IMR-90 (cell line): ENCODE measurements around the gene SSH2. TPM values are rescaled to one million over a fixed set of nuclear protein-coding genes. Genes with fewer than 3 reads are reported as not detected.

Source experiments
- ATAC-seq: fragments of 200-7000 bp; cut with Tn5 transposase; 2 replicates; pipeline ENCODE4 v1.9.1; 2020; ENCODE audit warnings: low read depth, mild to moderate bottlenecking, moderate library complexity
- BruUV-seq: library from RNA; stranded (reverse); fragments of 400-500 nt; replicated peaks from 2 replicates; lab custom pipeline; 2021; lab: Mats Ljungman, UMichigan
- CTCF ChIA-PET: fragments of 300-600 bp; formaldehyde crosslinking; extraction: SDS; loops from one replicate; lab custom pipeline; 2021; ENCODE audit warnings: antibody characterized with exemption; lab: Yijun Ruan, JAX
- POLR2A ChIA-PET: fragments of 300-600 bp; sonication (Branson Sonifier 250); formaldehyde crosslinking; loops from one replicate; lab custom pipeline; 2022; ENCODE audit warnings: antibody characterized with exemption; ENCODE audit not compliant: unreplicated experiment; lab: Charles Lee
- DNase-seq: peaks from one replicate; pipeline ENCODE4 v3.0.0; 2013
- H2AFZ ChIP-seq: replicated peaks from 2 replicates; pipeline ENCODE3; 2013; ENCODE audit warnings: low read length, mild to moderate bottlenecking; ENCODE audit not compliant: poor library complexity
- H2AK5ac ChIP-seq: 2 replicates; pipeline ENCODE4 v1.6.1; 2013; ENCODE audit warnings: low read depth, low read length, inconsistent platforms
- H2AK9ac ChIP-seq: replicated peaks from 2 replicates; pipeline ENCODE3; 2013; ENCODE audit warnings: mild to moderate bottlenecking, low read depth, low read length, moderate library complexity; ENCODE audit not compliant: poor library complexity
- H2BK120ac ChIP-seq: 2 replicates; pipeline ENCODE4 v1.6.1; 2013; ENCODE audit warnings: low read depth, low read length, inconsistent platforms
- H2BK15ac ChIP-seq: 3 replicates; pipeline ENCODE4 v1.6.1; 2013; ENCODE audit warnings: low read depth, low read length, inconsistent platforms
- H2BK20ac ChIP-seq: 2 replicates; pipeline ENCODE4 v1.6.1; 2013; ENCODE audit warnings: low read depth, mild to moderate bottlenecking, inconsistent platforms, low read length, moderate library complexity
- H2BK5ac ChIP-seq: 2 replicates; pipeline ENCODE4 v1.6.1; 2013; ENCODE audit warnings: mild to moderate bottlenecking, low read depth, low read length, inconsistent platforms; ENCODE audit not compliant: poor library complexity, severe bottlenecking
- H3K14ac ChIP-seq: replicated peaks from 2 replicates; pipeline ENCODE4 v1.6.1; 2013; ENCODE audit warnings: low read depth, low read length, inconsistent platforms
- H3K18ac ChIP-seq: 2 replicates; pipeline ENCODE4 v1.6.1; 2013; ENCODE audit warnings: low read depth, low read length, control low read depth
- H3K23ac ChIP-seq: 2 replicates; pipeline ENCODE4 v1.6.1; 2013; ENCODE audit warnings: low read depth, low read length, inconsistent platforms
- H3K27ac ChIP-seq: 2 replicates; pipeline ENCODE4 v1.5.1; 2013; ENCODE audit warnings: mild to moderate bottlenecking, control low read depth, low read length; ENCODE audit not compliant: insufficient read depth
- H3K27me3 ChIP-seq: 2 replicates; pipeline ENCODE4 v1.6.1; 2013; ENCODE audit warnings: low read length; ENCODE audit not compliant: control insufficient read depth, insufficient read depth
- H3K36me3 ChIP-seq: 2 replicates; pipeline ENCODE4 v1.6.1; 2013; ENCODE audit warnings: low read length, mixed read lengths; ENCODE audit not compliant: control insufficient read depth, insufficient read depth
- H3K4ac ChIP-seq: 2 replicates; pipeline ENCODE4 v1.6.1; 2013; ENCODE audit warnings: low read depth, low read length, inconsistent platforms
- H3K4me1 ChIP-seq: 2 replicates; pipeline ENCODE4 v1.6.1; 2013; ENCODE audit warnings: low read length, mixed read lengths; ENCODE audit not compliant: control insufficient read depth, insufficient read depth
- H3K4me2 ChIP-seq: 2 replicates; pipeline ENCODE4 v1.6.1; 2013; ENCODE audit warnings: low read depth, mild to moderate bottlenecking, control low read depth, low read length, moderate library complexity
- H3K4me3 ChIP-seq: 2 replicates; pipeline ENCODE4 v1.5.1; 2013; ENCODE audit warnings: low read depth, mild to moderate bottlenecking, control low read depth, low read length, moderate library complexity; ENCODE audit not compliant: insufficient read depth
- H3K56ac ChIP-seq: 2 replicates; pipeline ENCODE4 v1.6.1; 2013; ENCODE audit warnings: low read length, inconsistent platforms; ENCODE audit not compliant: insufficient read depth; ENCODE audit errors: extremely low read depth
- H3K79me1 ChIP-seq, 2 experiments: 2 replicates each; pipeline ENCODE4 v1.6.1; 2013; ENCODE audit warnings: low read length in 2 of 2, inconsistent platforms in 1 of 2, low read depth in 1 of 2
- H3K9ac ChIP-seq: 2 replicates; pipeline ENCODE4 v1.6.1; 2013; ENCODE audit warnings: low read depth, low read length, control low read depth
- H3K9me1 ChIP-seq: 2 replicates; pipeline ENCODE4 v1.6.1; 2013; ENCODE audit warnings: low read length, inconsistent platforms; ENCODE audit not compliant: insufficient read depth
- H3K9me3 ChIP-seq: 2 replicates; pipeline ENCODE4 v1.6.1; 2013; ENCODE audit warnings: low read length; ENCODE audit not compliant: control insufficient read depth, insufficient read depth
- H4K20me1 ChIP-seq: 2 replicates; pipeline ENCODE4 v1.6.1; 2013; ENCODE audit warnings: low read length, inconsistent platforms; ENCODE audit not compliant: insufficient read depth
- H4K5ac ChIP-seq: 2 replicates; pipeline ENCODE4 v1.6.1; 2013; ENCODE audit warnings: mild to moderate bottlenecking, low read depth, low read length, control low read depth
- H4K8ac ChIP-seq, 2 experiments: 2 replicates each; pipeline ENCODE4 v1.6.1; 2013; ENCODE audit warnings: low read depth in 2 of 2, low read length in 2 of 2, control low read depth in 1 of 2, inconsistent platforms in 1 of 2
- H4K91ac ChIP-seq: 2 replicates; pipeline ENCODE4 v1.6.1; 2013; ENCODE audit warnings: low read depth, low read length, inconsistent platforms; ENCODE audit not compliant: insufficient read depth
- BHLHE40 ChIP-seq: fragments of 150-350 bp; IDR thresholded peaks from 2 replicates; pipeline ENCODE4 v1.6.1; 2016; ENCODE audit warnings: mild to moderate bottlenecking, low read depth, low read length
- CEBPB ChIP-seq: IDR thresholded peaks from 2 replicates; pipeline ENCODE4 v1.6.1; 2012; ENCODE audit warnings: low read depth, low read length, improper control_type of control experiment
- CHD1 ChIP-seq: IDR thresholded peaks from 2 replicates; pipeline ENCODE4 v1.6.1; 2012; ENCODE audit warnings: low read depth, low read length, improper control_type of control experiment
- FOS ChIP-seq: fragments of 150-350 bp; IDR thresholded peaks from 2 replicates; pipeline ENCODE4 v1.6.1; 2016; ENCODE audit warnings: low read depth, low read length
- MAZ ChIP-seq: IDR thresholded peaks from 2 replicates; pipeline ENCODE4 v1.6.1; 2012; ENCODE audit warnings: low read depth, mild to moderate bottlenecking, low read length, improper control_type of control experiment, moderate library complexity, borderline replicate concordance
- MXI1 ChIP-seq: IDR thresholded peaks from 2 replicates; pipeline ENCODE4 v1.6.1; 2012; ENCODE audit warnings: low read depth, mild to moderate bottlenecking, low read length, moderate library complexity, borderline replicate concordance
- NFE2L2 ChIP-seq: fragments of 150-350 bp; IDR thresholded peaks from 2 replicates; pipeline ENCODE4 v1.6.1; 2016; ENCODE audit warnings: low read depth, mild to moderate bottlenecking, low read length
- POLR2A ChIP-seq: IDR thresholded peaks from 2 replicates; pipeline ENCODE4 v1.6.1; 2012; ENCODE audit warnings: mild to moderate bottlenecking, low read depth, low read length
- RAD21 ChIP-seq: IDR thresholded peaks from 2 replicates; pipeline ENCODE4 v1.6.1; 2012; ENCODE audit warnings: low read length, improper control_type of control experiment
- RCOR1 ChIP-seq: IDR thresholded peaks from 2 replicates; pipeline ENCODE4 v1.6.1; 2012; ENCODE audit warnings: mild to moderate bottlenecking, low read length, improper control_type of control experiment; ENCODE audit not compliant: insufficient replicate concordance
- RFX5 ChIP-seq: IDR thresholded peaks from 2 replicates; pipeline ENCODE4 v1.8.0; 2012; ENCODE audit warnings: low read depth, mild to moderate bottlenecking, low read length, moderate library complexity
- SMC3 ChIP-seq: fragments of 150-350 bp; IDR thresholded peaks from 2 replicates; pipeline ENCODE4 v1.6.1; 2016; ENCODE audit warnings: low read depth, mild to moderate bottlenecking, antibody characterized with exemption, low read length, moderate library complexity
- WGBS, 2 experiments: methylation state at CpG; one replicate each; pipeline versions ENCODE4 v1.1.5 to v1.1.7; 2013; ENCODE audit warnings: missing lambda C conversion rate in 2 of 2; ENCODE audit not compliant: insufficient read length in 1 of 2; ENCODE audit errors: extremely low coverage in 2 of 2; 5-methylcytosine and 5-hydroxymethylcytosine counted together
- dilution Hi-C: fragments of 300-500 bp; cut with HindIII; formaldehyde crosslinking; loops from one replicate; pipeline ENCODE4 v1.14.3; 2018; ENCODE audit warnings: low sequenced_read_pairs; ENCODE audit not compliant: unreplicated experiment
- in situ Hi-C: fragments of 300-500 bp; cut with MboI; formaldehyde crosslinking; loops from 3 replicates; pipeline ENCODE4 v1.14.3; 2019; ENCODE audit warnings: low sequenced_read_pairs, inconsistent platforms, mixed read lengths
- intact Hi-C: fragments of 100-400 bp; cut with micrococcal nuclease; formaldehyde crosslinking; loops from 2 replicates; pipeline ENCODE4 v1.10.0; 2022
- polyA plus RNA-seq, 3 experiments: library from polyadenylated mRNA; depleted of rRNA; stranded (reverse); fragments of >200 nt; gene quantifications; 2 replicates each; pipeline ENCODE4 v1.2.3, GENCODE V29; 2012; ENCODE audit warnings: low replicate concordance in 1 of 3
- total RNA-seq: library from RNA; depleted of rRNA; stranded (reverse); fragments of >200 nt; gene quantifications from 2 replicates; pipeline ENCODE4 v1.2.3, GENCODE V29; 2012
- TF ChIP-seq, protein P1 (sequence below): conservative IDR thresholded peaks from 2 replicates; pipeline ENCODE4 v1.5.1; 2012; ENCODE audit warnings: mild to moderate bottlenecking, low read depth, low read length, improper control_type of control experiment
- TF ChIP-seq, protein P2 (sequence below): fragments of 150-350 bp; IDR thresholded peaks from 2 replicates; pipeline ENCODE4 v1.6.1; 2017; ENCODE audit warnings: mild to moderate bottlenecking, antibody characterized with exemption, low read length, low read depth

The SSH2 gene
- total and polyA plus RNA-seq, 2 of the 4 experiments (the other 2 are of a cell fraction) = 9.3 TPM

DNA sequence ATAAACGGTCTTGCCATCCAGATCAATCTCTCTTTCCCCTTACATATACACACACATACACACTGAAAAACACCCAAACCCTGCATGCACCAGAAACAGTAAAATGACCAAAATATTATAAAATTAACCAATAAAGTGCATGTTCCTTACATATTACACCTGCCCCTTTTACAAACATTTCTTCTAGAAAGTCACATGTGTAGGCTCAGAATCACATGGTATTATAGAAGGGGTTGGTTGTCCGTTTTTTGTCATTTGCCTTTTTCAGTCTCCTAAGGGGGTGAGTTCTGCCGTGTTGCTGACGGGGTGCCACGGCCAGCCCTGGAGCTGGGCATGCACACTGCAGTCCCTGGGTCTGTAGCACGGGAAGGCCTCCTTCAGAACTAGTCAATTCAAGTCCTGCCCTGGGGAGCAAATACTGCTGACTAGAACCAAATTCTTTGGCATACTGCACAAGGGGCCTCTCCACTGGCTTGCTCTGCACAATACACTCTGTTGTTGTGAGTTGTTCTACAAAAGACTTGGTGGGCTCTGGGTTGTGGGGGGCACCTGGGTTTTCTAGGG is 299.3 kb downstream of the SSH2 start:
- Histone ChIP-seq H3K23ac (no peak overlapping the region), H3K9me3 (no peaks in the 10 kb centered on the region), H3K4me1 (no peaks in the 10 kb centered on the region), H3K27me3 (no peaks in the 10 kb centered on the region), H3K27ac (no peak overlapping the region), H2BK120ac (no peak overlapping the region), H3K9me1 (peaks cover 5% of the 10 kb centered on the region), H3K79me1 (no peaks in the 10 kb centered on the region; a peak in 1 of 4 replicates), H2BK5ac (no peak overlapping the region), H2BK15ac (no peak overlapping the region), H3K36me3 (peaks cover 33% of the 10 kb centered on the region), H2BK20ac (no peak overlapping the region), H3K4ac (no peak overlapping the region), H3K4me2 (no peak overlapping the region), H3K14ac (no peak overlapping the region), H4K20me1 (no peaks in the 10 kb centered on the region), H3K4me3 (no peak overlapping the region), H4K5ac (no peak overlapping the region), H2AFZ (no peak overlapping the region), H3K18ac (no peak overlapping the region), H3K9ac (no peak overlapping the region), H3K56ac (no peak overlapping the region), H4K91ac (no peak overlapping the region), H4K8ac (no peak overlapping the region), H2AK9ac (no peak overlapping the region), H2AK5ac (no peak overlapping the region)
- DNase-seq = no peak
- WGBS, 2 experiments = 96% methylated on average over 3 of the region's 6 CpGs; no CpG with 5 or more reads in 1 of the 2 experiments
- CTCF ChIA-PET = no interaction called here
- intact Hi-C loops (no loop called here), dilution Hi-C loops (no loop called here), in situ Hi-C loops (no loop called here)
- TF ChIP-seq NFE2L2 (no peak), CEBPB (no peak), CHD1 (no peak), RAD21 (no peak), POLR2A (no peak), MAZ (no peak), BHLHE40 (no peak), MXI1 (no peak), SMC3 (no peak), RCOR1 (no peak), FOS (no peak), RFX5 (no peak)
- TF ChIP-seq, protein P1, sequence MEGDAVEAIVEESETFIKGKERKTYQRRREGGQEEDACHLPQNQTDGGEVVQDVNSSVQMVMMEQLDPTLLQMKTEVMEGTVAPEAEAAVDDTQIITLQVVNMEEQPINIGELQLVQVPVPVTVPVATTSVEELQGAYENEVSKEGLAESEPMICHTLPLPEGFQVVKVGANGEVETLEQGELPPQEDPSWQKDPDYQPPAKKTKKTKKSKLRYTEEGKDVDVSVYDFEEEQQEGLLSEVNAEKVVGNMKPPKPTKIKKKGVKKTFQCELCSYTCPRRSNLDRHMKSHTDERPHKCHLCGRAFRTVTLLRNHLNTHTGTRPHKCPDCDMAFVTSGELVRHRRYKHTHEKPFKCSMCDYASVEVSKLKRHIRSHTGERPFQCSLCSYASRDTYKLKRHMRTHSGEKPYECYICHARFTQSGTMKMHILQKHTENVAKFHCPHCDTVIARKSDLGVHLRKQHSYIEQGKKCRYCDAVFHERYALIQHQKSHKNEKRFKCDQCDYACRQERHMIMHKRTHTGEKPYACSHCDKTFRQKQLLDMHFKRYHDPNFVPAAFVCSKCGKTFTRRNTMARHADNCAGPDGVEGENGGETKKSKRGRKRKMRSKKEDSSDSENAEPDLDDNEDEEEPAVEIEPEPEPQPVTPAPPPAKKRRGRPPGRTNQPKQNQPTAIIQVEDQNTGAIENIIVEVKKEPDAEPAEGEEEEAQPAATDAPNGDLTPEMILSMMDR = no peak
- TF ChIP-seq, protein P2, sequence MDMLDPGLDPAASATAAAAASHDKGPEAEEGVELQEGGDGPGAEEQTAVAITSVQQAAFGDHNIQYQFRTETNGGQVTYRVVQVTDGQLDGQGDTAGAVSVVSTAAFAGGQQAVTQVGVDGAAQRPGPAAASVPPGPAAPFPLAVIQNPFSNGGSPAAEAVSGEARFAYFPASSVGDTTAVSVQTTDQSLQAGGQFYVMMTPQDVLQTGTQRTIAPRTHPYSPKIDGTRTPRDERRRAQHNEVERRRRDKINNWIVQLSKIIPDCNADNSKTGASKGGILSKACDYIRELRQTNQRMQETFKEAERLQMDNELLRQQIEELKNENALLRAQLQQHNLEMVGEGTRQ = no peak
- POLR2A ChIA-PET = no interaction called here
- no TSS peak for BruUV-seq
- no peak for ATAC-seq
